ENCODE data around the gene PPP4R3A. TPM values are rescaled to one million over a fixed set of nuclear protein-coding genes. Genes with fewer than 3 reads are reported as not detected.
"Not testable (repeated sequence)": the region's sequence is repeated elsewhere in the genome, so short reads cannot be mapped to it uniquely, and the experiment has no call there.

The PPP4R3A gene
- total RNA-seq, 1 donor from 2014 or later, result 76.2 TPM

DNA sequence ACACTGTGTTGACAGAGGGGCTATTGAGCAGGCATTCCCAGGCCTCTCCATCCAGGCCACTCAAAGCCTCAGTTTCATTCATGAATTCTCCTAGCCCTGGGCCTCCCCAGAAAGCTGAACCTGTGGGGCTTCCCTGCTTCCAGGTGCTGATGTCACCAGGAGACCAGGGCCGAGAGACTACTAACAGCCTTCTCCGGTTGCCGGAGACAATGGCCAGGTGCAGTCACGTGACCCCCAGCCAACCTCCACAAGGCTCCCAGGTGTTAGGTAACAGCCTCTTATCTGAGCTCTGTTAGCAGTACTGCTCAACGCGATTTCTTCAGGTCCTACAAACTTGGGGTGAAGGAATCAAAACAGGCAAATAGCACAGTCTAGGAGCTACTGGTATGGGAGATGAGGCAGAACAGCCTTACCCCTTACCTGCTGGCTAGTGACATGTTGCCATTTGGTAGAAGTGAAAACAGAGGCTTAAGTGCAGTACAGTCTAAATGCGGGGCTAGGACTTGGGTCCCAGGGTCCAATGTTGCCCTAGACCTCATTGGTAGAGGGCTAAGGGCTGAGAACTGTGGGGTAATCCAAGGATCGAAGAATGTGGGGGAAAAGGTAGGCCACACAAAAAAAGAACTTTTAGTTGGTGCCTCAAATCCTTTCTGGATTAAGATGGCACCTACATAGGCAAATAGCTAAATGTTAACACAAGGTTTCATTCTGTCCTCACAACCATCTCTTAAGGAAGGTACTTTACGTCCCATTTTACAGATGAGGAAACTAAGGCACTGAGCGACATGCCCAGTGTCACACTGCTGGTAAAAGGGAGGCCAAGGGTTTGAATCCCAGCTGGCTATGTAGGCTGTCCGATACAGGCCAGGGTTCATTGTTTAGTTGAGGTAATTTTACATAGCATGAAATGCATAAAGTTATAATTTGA lies 96.3 kb downstream of the PPP4R3A start:
- no peak overlapping the region for H3K27ac ChIP-seq
- no peaks in the 10 kb centered on the region for H3K36me3 ChIP-seq
- H3K9me3 ChIP-seq, result no peaks in the 10 kb centered on the region
- DNase-seq (ENCODE audit: low spot score in 2 of 2), result peak in 1 of 2 donors; percentile 58
- TF ChIP-seq, protein P1, sequence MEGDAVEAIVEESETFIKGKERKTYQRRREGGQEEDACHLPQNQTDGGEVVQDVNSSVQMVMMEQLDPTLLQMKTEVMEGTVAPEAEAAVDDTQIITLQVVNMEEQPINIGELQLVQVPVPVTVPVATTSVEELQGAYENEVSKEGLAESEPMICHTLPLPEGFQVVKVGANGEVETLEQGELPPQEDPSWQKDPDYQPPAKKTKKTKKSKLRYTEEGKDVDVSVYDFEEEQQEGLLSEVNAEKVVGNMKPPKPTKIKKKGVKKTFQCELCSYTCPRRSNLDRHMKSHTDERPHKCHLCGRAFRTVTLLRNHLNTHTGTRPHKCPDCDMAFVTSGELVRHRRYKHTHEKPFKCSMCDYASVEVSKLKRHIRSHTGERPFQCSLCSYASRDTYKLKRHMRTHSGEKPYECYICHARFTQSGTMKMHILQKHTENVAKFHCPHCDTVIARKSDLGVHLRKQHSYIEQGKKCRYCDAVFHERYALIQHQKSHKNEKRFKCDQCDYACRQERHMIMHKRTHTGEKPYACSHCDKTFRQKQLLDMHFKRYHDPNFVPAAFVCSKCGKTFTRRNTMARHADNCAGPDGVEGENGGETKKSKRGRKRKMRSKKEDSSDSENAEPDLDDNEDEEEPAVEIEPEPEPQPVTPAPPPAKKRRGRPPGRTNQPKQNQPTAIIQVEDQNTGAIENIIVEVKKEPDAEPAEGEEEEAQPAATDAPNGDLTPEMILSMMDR (IDR thresholded peaks at IDR 0.05), result no peak
- intact Hi-C loops (cut with DNase I), result no loop called here
- H3K27me3 ChIP-seq, result peaks cover 4% of the 10 kb centered on the region
- H3K4me3 ChIP-seq, result no peak overlapping the region
- peaks cover 6 to 8% of the 10 kb centered on the region in 2 donors for H3K4me1 ChIP-seq

DNA sequence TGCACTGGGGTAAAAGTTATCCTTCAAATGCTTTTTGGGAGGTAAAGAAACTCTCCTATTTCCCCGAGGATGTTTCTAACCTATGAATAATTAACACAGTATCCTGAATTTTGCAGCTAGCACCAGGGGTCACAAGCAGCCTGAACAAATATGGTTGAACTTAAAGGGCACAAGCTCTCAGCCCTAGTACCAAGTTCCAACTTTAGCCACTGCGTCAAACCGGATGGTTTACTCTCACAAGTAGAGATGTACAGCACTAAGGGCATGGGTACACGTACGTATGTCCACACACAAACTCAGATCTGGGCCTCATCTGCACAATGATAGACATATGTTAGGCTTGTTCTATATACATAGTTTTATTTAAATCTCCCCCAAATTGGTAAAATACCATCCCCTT lies 97.2 kb downstream of the PPP4R3A start:
- H3K36me3 ChIP-seq, result no peaks in the 10 kb centered on the region
- intact Hi-C loops (cut with DNase I), result no loop called here

DNA sequence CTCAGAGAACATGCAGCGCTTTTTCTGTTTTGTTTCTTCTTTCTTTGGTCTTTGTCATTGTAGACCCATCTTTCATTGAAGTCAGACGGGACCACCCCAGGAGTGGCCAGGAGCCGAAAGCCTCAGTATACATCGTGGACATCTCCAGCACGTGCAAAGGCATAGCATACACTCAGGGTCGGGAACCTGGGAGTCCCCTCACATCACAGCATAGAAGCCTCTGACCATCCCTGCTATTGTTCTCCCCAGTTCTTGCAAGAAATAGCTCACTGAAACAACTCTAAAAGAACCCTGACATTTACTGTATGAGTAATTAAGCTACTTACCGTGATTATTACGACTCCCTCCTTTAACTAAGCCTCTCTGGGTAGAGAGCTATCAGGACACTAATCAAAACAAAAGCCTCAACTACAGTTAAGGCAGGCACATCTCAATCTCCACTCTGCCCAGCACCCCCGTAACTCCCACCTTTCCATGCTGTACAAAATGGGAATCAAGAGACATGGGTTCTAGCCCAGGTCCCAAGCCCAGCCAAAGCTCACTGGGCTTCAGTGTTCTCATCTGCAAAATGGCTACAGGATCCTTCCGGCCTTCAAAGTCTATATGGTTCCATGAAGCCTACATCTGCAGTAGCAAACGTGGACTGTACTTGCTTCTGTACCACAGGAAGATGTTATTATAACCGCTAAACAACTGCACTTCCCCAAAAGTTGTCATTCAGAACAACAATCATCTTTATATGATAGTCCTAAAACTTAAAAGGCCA lies 99.2 kb downstream of the PPP4R3A start:
- Histone ChIP-seq H3K9me3 (no peaks in the 10 kb centered on the region), H3K4me1 (no peaks in the 10 kb centered on the region), H3K27ac (no peak overlapping the region), H3K4me3 (no peak overlapping the region), H3K36me3 (no peaks in the 10 kb centered on the region), H3K27me3 (no peaks in the 10 kb centered on the region)
- TF ChIP-seq, protein P1 (IDR thresholded peaks at IDR 0.05), result no peak
- intact Hi-C loops (cut with DNase I), result no loop called here
- DNase-seq (ENCODE audit: low spot score in 2 of 2), result peak in 1 of 2 donors; percentile 50

More for the DNA sequence above, 97.2 kb downstream of the PPP4R3A start:
- TF ChIP-seq, protein P1 (IDR thresholded peaks at IDR 0.05), result no peak
- Histone ChIP-seq H3K9me3 (no peaks in the 10 kb centered on the region), H3K27me3 (peaks cover 4% of the 10 kb centered on the region), H3K27ac (no peak overlapping the region), H3K4me1 (no peaks in the 10 kb centered on the region), H3K4me3 (no peak overlapping the region)
- peak in 1 of 2 donors; percentile 41 for DNase-seq (ENCODE audit: low spot score in 2 of 2)

DNA sequence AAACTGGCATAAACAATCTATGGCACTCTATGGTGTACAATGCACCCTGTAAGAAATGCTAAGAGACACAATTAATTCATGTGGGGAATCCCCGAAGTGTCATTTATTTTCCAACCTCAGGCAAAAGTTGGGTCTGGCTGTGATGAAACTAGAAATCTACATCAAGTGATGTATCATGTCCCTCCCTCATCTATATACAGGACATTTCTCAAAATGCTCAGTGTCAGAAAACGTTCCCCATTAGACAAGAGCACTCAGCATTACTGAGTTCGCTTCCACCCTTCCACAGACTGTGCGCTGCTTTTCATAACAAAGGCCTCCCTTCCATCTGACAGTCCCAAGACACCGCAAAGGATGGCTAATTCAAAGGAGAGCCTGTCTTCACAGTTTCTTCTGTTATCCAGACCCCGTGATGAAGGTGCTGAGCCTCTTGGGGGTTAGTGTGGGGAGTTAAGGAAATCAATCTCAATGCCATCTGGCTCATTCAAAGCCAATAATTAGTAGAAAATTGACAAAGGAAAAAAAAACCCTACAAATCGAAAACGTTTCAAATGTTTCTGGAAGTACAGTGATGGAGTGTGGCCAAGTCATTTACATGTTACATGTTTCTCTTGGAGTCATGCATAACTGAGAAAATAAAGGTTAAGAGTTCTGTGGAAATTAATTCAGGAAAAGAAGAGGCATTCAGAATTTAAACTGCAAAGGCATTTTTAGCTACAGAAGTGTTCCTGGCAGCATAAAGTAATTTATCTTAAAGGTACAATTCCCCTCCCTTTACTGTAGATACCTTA lies 100.0 kb downstream of the PPP4R3A start:
- Histone ChIP-seq H3K9me3 (no peaks in the 10 kb centered on the region), H3K36me3 (no peaks in the 10 kb centered on the region), H3K27me3 (no peaks in the 10 kb centered on the region), H3K4me1 (no peaks in the 10 kb centered on the region), H3K4me3 (no peak overlapping the region), H3K27ac (no peak overlapping the region)
- TF ChIP-seq, protein P1 (IDR thresholded peaks at IDR 0.05), result no peak
- intact Hi-C loops (cut with DNase I), result no loop called here
- peak in 1 of 2 donors; percentile 9 for DNase-seq (ENCODE audit: low spot score in 2 of 2)

DNA sequence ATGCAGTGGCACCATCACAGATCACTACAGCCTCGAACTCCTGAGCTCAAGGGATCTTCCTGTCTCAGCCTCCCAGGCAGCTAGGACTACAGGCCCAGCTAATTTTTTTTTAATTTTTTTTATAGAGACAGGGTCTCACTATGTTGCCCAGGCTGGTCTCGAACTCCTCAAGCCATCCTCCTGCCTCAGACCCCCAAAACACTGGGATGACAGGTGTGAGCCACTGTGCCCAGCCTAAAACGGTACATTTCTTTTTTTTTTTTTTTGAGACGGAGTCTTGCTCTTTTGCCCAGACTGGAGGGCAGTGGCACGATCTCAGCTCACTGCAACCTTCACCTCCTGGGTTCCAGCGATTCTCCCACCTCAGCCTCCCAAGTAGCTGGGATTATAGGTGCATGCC lies 100.9 kb downstream of the PPP4R3A start:
- H3K36me3 ChIP-seq; H3K9me3 ChIP-seq; intact Hi-C loops (cut with DNase I); H3K27ac ChIP-seq; H3K4me1 ChIP-seq; H3K4me3 ChIP-seq; H3K27me3 ChIP-seq: not testable (repeated sequence)
- peak in 1 of 2 donors; percentile 31 for DNase-seq (ENCODE audit: low spot score in 2 of 2)

Other genes with a start within 250 kb of the PPP4R3A start
- 9.2 TPM for gene CCDC88C, start 92.5 kb downstream of the PPP4R3A start, total RNA-seq
- 4.3 TPM for gene CATSPERB, start 221.8 kb upstream of the PPP4R3A start, total RNA-seq